Spinal cord (tissue), 10 donors: Measurements from ENCODE around the gene LCE1A. TPM values are rescaled to one million over a fixed set of nuclear protein-coding genes. Genes with fewer than 3 reads are reported as not detected.
A peak's percentile ranks its signal among the peaks of the same experiment; 100 is the strongest.

Source experiments
- DNase-seq, 6 donors: peaks; one replicate each; pipeline versions ENCODE4 v3.0.0 to v3.0.0-alpha.2; 2013 to 2015; ENCODE audit warnings: low spot score in 6 of 6, low read depth in 4 of 6
- H3K27ac ChIP-seq: one replicate; pipeline ENCODE4 v1.5.1; 2013; ENCODE audit warnings: low read depth, low read length, control low read depth
- H3K27me3 ChIP-seq: one replicate; pipeline ENCODE4 v1.6.1; 2013; ENCODE audit warnings: low read length; ENCODE audit not compliant: control insufficient read depth, insufficient read depth
- H3K36me3 ChIP-seq: one replicate; pipeline ENCODE4 v1.6.1; 2013; ENCODE audit warnings: low read length; ENCODE audit not compliant: control insufficient read depth, insufficient read depth
- H3K4me1 ChIP-seq: one replicate; pipeline ENCODE4 v1.6.1; 2013; ENCODE audit warnings: low read length; ENCODE audit not compliant: control insufficient read depth, insufficient read depth
- H3K4me3 ChIP-seq: one replicate; pipeline ENCODE4 v1.5.1; 2013; ENCODE audit warnings: low read depth, low read length, control low read depth
- H3K9me3 ChIP-seq: one replicate; pipeline ENCODE4 v1.6.1; 2013; ENCODE audit warnings: low read length; ENCODE audit not compliant: control insufficient read depth, insufficient read depth
- WGBS: methylation state at CpG from one replicate; pipeline ENCODE4 v1.1.5; 2013; ENCODE audit warnings: missing lambda C conversion rate; ENCODE audit not compliant: insufficient coverage; 5-methylcytosine and 5-hydroxymethylcytosine counted together
- polyA plus RNA-seq, 2 donors: library from polyadenylated mRNA; unstranded; fragments of 120-200 nt; gene quantifications; one replicate each; pipeline ENCODE4 v1.2.1, GENCODE V29; 2013; ENCODE audit not compliant: insufficient read length in 2 of 2
- total RNA-seq, 2 donors: library from RNA; depleted of rRNA in 1 of 2; stranded (reverse); fragments of 120-200 nt in 1 of 2; fragments of >200 nt in 1 of 2; gene quantifications; one replicate each; pipeline versions ENCODE4 v1.2.3 to v1.2.4, GENCODE V29; 2013 to 2014
- donor health status: healthy.

The LCE1A gene
- total and polyA plus RNA-seq, 4 donors: not detected

DNA sequence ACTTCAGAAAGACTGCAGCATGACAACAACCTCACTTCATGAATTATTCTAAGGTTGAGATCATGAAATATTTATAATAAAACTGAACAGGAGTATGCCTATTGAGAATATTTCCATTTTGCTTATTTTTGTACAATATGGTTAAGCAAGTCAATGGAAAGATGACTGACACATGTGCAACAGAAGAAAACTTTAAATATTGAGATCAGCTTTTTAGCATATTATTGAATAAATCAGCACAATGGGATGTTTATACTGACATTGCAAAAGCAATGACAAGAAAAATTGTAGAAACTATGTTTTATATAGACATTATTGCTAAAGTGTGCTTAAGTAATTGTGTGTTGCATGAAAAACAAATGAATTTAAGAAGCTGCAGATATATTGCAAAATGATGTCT, 37.2 kb downstream of the LCE1A start:
- Histone ChIP-seq H3K9me3 (no peaks in the 10 kb centered on the region), H3K4me1 (no peaks in the 10 kb centered on the region), H3K27me3 (no peaks in the 10 kb centered on the region), H3K4me3 (no peak overlapping the region), H3K27ac (no peak overlapping the region), H3K36me3 (no peaks in the 10 kb centered on the region)
- no peak for DNase-seq

GRCh38 chr1:152866321-152866720, 39.0 kb downstream of the LCE1A start:
- no peak overlapping the region for H3K27ac ChIP-seq
- 83% methylated on average over 1 of the region's 2 CpGs for WGBS
- no peaks in the 10 kb centered on the region for H3K4me1 ChIP-seq
- DNase-seq: no peak
- no peaks in the 10 kb centered on the region for H3K36me3 ChIP-seq
- no peaks in the 10 kb centered on the region for H3K9me3 ChIP-seq
- no peaks in the 10 kb centered on the region for H3K27me3 ChIP-seq
- no peak overlapping the region for H3K4me3 ChIP-seq

DNA sequence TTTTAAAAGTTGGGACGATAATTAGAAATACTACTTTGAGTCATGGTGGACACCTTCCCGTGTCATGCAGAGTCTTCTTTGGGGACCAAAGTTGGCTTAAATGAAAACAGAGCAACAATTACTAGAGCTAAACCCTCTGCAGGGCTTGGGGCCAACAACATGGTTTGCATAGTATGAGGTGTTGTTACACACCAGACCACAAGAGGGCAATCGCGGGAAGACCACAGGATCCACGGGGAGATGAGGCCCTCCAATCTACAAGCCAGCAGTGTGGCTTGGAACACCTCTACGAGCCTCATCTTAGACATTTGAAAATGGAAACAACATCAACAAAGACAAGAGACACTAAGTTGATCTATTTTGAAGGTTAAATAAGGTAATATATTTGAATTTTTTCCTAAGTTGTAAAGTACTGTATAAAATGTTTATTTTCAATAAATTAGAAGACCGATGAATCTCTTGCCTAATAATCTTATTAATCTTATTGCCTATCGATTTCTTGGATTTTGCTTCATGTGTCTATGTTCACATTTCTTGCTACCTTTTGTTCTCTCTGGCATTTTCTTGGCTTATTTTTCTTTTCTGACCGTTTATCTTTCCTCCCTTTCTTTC, 42.6 kb downstream of the LCE1A start:
- Histone ChIP-seq H3K4me1 (no peaks in the 10 kb centered on the region), H3K4me3 (no peak overlapping the region), H3K27ac (no peak overlapping the region), H3K36me3 (no peaks in the 10 kb centered on the region), H3K27me3 (no peaks in the 10 kb centered on the region), H3K9me3 (no peaks in the 10 kb centered on the region)
- 62% methylated on average over 3 of the region's 9 CpGs for WGBS
- DNase-seq: peak; percentile 10 to 79 (median 23)

- Histone ChIP-seq H3K27ac (no peak overlapping the region), H3K4me1 (no peaks in the 10 kb centered on the region), H3K9me3 (no peaks in the 10 kb centered on the region), H3K27me3 (no peaks in the 10 kb centered on the region), H3K36me3 (no peaks in the 10 kb centered on the region), H3K4me3 (no peak overlapping the region)
- WGBS: 100% methylated on average over 1 of the region's 17 CpGs
- peak in 2 of 6 donors; percentile 20 to 28 for DNase-seq
Observed at GRCh38 chr1:152870831-152871730, 43.8 kb downstream of the LCE1A start.

DNA sequence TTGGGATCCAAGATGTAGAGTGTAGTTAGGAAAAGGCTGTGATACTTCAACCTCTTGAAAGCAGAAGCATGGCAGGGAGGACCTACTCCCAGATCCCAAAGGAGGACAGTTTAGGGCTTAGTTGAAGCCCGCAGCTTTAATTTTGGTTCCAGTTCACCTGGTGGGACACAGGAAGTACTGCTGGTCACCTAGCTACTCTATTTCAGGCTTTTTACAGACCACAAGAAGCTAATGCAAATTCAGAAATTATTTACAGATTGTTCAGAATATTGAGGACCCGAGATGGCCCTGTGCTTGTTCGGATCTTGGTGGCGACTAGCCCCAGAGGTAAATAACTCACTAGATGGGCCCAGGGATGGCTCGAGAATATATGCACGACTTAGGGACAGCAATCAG, 44.5 kb downstream of the LCE1A start:
- WGBS: 95% methylated on average over 5 of the region's 6 CpGs
- H3K27ac ChIP-seq: no peak overlapping the region
- no peaks in the 10 kb centered on the region for H3K36me3 ChIP-seq
- no peak overlapping the region for H3K4me3 ChIP-seq
- no peak for DNase-seq
- no peaks in the 10 kb centered on the region for H3K27me3 ChIP-seq
- no peaks in the 10 kb centered on the region for H3K4me1 ChIP-seq
- no peaks in the 10 kb centered on the region for H3K9me3 ChIP-seq

- peak in 1 of 6 donors; percentile 8 for DNase-seq
- H3K4me1 ChIP-seq: no peaks in the 10 kb centered on the region
- no peak overlapping the region for H3K4me3 ChIP-seq
- no peaks in the 10 kb centered on the region for H3K9me3 ChIP-seq
- H3K36me3 ChIP-seq: no peaks in the 10 kb centered on the region
- H3K27me3 ChIP-seq: no peaks in the 10 kb centered on the region
- no peak overlapping the region for H3K27ac ChIP-seq
Observed at GRCh38 chr1:152873495-152873894, 46.2 kb downstream of the LCE1A start.

DNA sequence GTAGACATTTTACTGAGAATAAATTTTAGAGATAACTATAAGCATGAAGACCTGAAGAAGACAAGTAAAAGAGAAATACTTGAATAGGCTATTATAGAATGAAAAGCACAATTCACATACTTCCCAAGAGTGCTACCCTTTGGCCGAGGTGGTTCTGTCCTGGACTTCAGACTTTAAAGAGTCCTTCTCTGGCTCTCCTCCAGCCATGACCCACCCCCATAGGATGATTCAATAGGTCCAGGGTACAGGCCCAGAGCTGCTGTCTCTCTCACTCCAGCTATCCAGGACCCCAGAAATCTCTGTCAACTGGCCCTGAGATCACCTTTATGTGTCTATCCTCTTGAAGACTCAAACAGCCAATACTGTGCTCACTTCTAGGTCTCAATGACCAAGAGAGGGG, 49.6 kb downstream of the LCE1A start:
- H3K27ac ChIP-seq: no peak overlapping the region
- no peak overlapping the region for H3K4me3 ChIP-seq
- H3K27me3 ChIP-seq: no peaks in the 10 kb centered on the region
- no peaks in the 10 kb centered on the region for H3K4me1 ChIP-seq
- no peak for DNase-seq
- WGBS: 86% methylated on average over 1 of the region's 1 CpG
- no peaks in the 10 kb centered on the region for H3K36me3 ChIP-seq
- H3K9me3 ChIP-seq: no peaks in the 10 kb centered on the region

Other genes starting within 250 kb of the LCE1A start
- gene LCE3D, start 247.0 kb upstream of the LCE1A start, total RNA-seq: not detected
- gene LCE3D, start 247.0 kb upstream of the LCE1A start, polyA plus RNA-seq: not detected
- not detected for gene LCE3C, start 227.2 kb upstream of the LCE1A start, total RNA-seq
- not detected for gene LCE3C, start 227.2 kb upstream of the LCE1A start, polyA plus RNA-seq
- not detected for gene LCE3B, start 213.7 kb upstream of the LCE1A start, total RNA-seq
- gene LCE3B, start 213.7 kb upstream of the LCE1A start, polyA plus RNA-seq: not detected
- gene LCE3A, start 204.4 kb upstream of the LCE1A start, total RNA-seq: not detected
- not detected for gene LCE3A, start 204.4 kb upstream of the LCE1A start, polyA plus RNA-seq
- gene LCE2D, start 164.1 kb upstream of the LCE1A start, total RNA-seq: not detected
- not detected for gene LCE2D, start 164.1 kb upstream of the LCE1A start, polyA plus RNA-seq
- not detected for gene LCE2C, start 152.2 kb upstream of the LCE1A start, total RNA-seq
- gene LCE2C, start 152.2 kb upstream of the LCE1A start, polyA plus RNA-seq: not detected
- gene LCE2B, start 141.3 kb upstream of the LCE1A start, total RNA-seq: not detected
- not detected for gene LCE2B, start 141.3 kb upstream of the LCE1A start, polyA plus RNA-seq
- not detected for gene LCE2A, start 129.1 kb upstream of the LCE1A start, total RNA-seq
- gene LCE2A, start 129.1 kb upstream of the LCE1A start, polyA plus RNA-seq: not detected
- gene LCE4A, start 119.3 kb upstream of the LCE1A start, total RNA-seq: not detected
- not detected for gene LCE4A, start 119.3 kb upstream of the LCE1A start, polyA plus RNA-seq
- gene KPRP, start 69.4 kb upstream of the LCE1A start, total RNA-seq: not detected
- not detected for gene KPRP, start 69.4 kb upstream of the LCE1A start, polyA plus RNA-seq
- gene LCE1F, start 52.3 kb upstream of the LCE1A start, total RNA-seq: not detected
- gene LCE1F, start 52.3 kb upstream of the LCE1A start, polyA plus RNA-seq: not detected
- gene LCE1E, start 41.2 kb upstream of the LCE1A start, total RNA-seq: not detected
- not detected for gene LCE1E, start 41.2 kb upstream of the LCE1A start, polyA plus RNA-seq
- gene LCE1D, start 30.8 kb upstream of the LCE1A start, total RNA-seq: not detected
- gene LCE1D, start 30.8 kb upstream of the LCE1A start, polyA plus RNA-seq: under 1 TPM in 1 of 2 donors, not detected in 1; 0.39 TPM
- gene LCE1C, start 20.8 kb upstream of the LCE1A start, total RNA-seq: not detected
- gene LCE1C, start 20.8 kb upstream of the LCE1A start, polyA plus RNA-seq: not detected
- gene LCE1B, start 15.5 kb upstream of the LCE1A start, total RNA-seq: not detected
- gene LCE1B, start 15.5 kb upstream of the LCE1A start, polyA plus RNA-seq: not detected
- gene LCE6A, start 15.4 kb downstream of the LCE1A start, total RNA-seq: not detected
- gene LCE6A, start 15.4 kb downstream of the LCE1A start, polyA plus RNA-seq: not detected
- not detected for gene LCE7A, start 32.5 kb downstream of the LCE1A start, total RNA-seq
- not detected for gene LCE7A, start 32.5 kb downstream of the LCE1A start, polyA plus RNA-seq
- gene SMCP, start 50.8 kb downstream of the LCE1A start, total RNA-seq: not detected
- gene SMCP, start 50.8 kb downstream of the LCE1A start, polyA plus RNA-seq: not detected
- gene IVL, start 81.1 kb downstream of the LCE1A start, total RNA-seq: not detected
- gene IVL, start 81.1 kb downstream of the LCE1A start, polyA plus RNA-seq: not detected
- not detected for gene SPRR5, start 119.7 kb downstream of the LCE1A start, total RNA-seq
- gene SPRR5, start 119.7 kb downstream of the LCE1A start, polyA plus RNA-seq: not detected
- not detected for gene SPRR4, start 143.2 kb downstream of the LCE1A start, total RNA-seq
- gene SPRR4, start 143.2 kb downstream of the LCE1A start, polyA plus RNA-seq: not detected
- not detected for gene SPRR1A, start 156.6 kb downstream of the LCE1A start, total RNA-seq
- not detected for gene SPRR1A, start 156.6 kb downstream of the LCE1A start, polyA plus RNA-seq
- gene SPRR3, start 174.3 kb downstream of the LCE1A start, total RNA-seq: under 1 TPM in 1 of 2 donors, not detected in 1; 0.39 TPM
- under 1 TPM; 0.24 to 0.49 TPM for gene SPRR3, start 174.3 kb downstream of the LCE1A start, polyA plus RNA-seq
- not detected for gene SPRR1B, start 203.7 kb downstream of the LCE1A start, total RNA-seq
- gene SPRR1B, start 203.7 kb downstream of the LCE1A start, polyA plus RNA-seq: not detected
- not detected for gene SPRR2D, start 213.6 kb downstream of the LCE1A start, total RNA-seq
- not detected for gene SPRR2D, start 213.6 kb downstream of the LCE1A start, polyA plus RNA-seq
- not detected for gene SPRR2A, start 230.0 kb downstream of the LCE1A start, total RNA-seq
- not detected for gene SPRR2A, start 230.0 kb downstream of the LCE1A start, polyA plus RNA-seq
- gene SPRR2B, start 244.1 kb downstream of the LCE1A start, total RNA-seq: not detected
- not detected for gene SPRR2B, start 244.1 kb downstream of the LCE1A start, polyA plus RNA-seq